Activated CD4-positive, alpha-beta T cell treated with anti-CD3 and anti-CD28 coated beads, Interleukin-2, Interleukin-6, amounts not matched to agents 100 ng/mL and 50 ng/mL, durations not matched to agents 16 hours and 8 hours (primary cell): ENCODE results near the gene SLC43A2.
"Not testable (repeated sequence)": the region's sequence is repeated elsewhere in the genome, so short reads cannot be mapped to it uniquely, and the experiment has no call there.

Experiments
- DNase-seq: peaks from one replicate; pipeline ENCODE4 v3.0.0-alpha.2; 2020

SLC43A2 gene

DNA sequence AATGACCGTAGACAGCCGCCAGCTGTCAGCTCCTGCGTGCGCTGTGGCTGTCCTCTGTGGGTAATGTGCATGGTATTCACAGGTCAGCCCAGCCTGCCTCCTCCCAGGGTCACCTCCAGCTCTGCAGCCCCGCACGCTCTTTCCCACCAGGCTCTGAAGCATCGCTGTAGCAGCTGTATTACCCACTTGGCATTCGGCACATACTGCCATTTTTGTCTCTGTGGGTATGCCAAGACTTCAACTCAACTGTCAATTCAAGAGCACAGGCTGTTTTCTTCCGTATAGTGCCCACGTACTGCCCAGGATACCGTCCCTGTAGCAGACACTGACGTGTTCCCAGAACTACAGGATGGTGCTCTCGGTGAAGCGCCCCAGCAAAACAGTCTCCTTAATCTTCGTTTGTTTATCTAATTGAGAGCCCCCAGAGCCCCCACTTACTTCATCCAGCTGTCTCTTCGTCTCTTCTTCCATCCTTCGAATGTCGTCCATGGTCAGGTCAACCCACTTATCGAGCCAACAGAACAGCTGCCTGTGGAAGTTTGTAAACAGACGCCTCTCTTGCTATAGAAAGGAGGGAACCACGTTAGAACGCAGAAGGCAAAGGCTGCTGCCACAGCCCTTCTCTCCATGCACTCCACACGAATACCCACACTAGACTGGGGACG, 94.8 kb downstream of the SLC43A2 start:
- DNase-seq, result no peak

DNA sequence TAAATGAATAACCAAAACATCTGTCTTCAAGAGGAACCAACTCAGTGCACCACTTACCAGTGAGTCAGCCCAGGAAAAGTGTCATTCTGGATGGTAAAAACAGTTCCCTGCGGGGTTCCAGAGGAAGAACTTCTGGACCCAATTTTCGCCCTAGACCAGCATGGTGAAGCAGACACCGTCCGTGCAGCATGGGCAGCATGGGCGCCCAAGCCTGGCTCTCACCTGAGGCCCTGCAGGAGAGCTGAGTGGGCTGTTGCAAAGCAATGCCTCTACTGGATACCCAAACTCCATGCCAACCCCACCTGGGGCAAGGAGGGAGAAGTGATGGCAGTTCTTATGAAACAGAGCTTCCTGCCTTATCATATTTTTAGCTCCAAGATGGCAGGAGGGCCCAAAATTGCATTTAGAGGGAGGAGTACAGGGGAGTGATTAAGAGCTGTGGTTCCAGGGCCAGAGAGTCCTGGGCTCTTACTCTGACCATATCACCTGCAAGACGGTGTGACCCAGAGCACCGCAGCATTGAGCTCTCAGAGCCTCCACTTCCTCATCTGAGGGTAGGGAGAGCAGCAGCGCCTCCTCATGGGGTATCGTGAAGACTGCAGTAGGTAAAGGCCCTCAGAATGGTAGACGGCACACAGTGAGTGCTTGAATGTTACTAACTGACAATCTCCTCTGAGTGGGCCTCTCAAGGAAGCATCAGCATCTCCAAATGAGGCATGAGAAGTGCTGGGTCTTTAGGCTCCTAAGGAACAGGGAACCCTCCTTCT, 95.6 kb downstream of the SLC43A2 start:
- peak; percentile 34 for DNase-seq

DNA sequence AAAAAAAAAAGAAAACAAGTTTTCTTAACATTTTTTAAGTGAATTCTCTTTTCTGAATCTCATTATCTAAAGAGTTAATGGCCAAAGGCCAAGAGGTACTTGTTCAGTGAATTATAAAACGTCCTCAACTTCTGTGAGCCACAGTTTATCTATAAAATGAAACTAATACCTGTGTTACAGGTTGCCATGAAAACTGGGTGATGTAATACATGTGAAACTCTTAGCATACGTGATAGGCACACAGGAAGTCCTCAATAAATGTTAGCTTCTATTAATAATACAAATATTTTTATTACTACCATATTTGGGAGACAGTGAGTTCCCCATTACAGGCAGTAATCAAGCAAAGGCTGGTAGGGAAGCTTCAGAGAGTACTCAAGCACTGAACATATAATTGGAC, 98.8 kb downstream of the SLC43A2 start:
- DNase-seq, result no peak

DNA sequence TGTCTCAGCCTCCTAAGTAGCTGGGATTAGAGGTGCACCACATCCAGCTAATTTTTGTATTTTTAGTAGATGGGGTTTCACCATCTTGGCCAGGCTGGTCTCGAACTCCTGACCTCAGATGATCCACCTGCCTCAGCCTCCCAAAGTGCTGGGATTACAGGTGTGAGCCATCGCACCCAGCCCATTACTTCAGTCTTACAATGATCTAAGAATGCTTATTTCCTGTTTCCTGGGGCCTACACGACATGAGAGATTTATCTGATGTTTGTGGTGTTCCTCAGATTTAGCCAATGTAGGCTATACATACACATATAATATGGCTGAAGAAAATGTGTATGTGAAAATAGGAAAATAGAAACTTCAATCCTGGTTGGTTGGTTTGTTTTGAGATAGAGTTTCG, 101.8 kb downstream of the SLC43A2 start:
- not testable (repeated sequence) for DNase-seq

DNA sequence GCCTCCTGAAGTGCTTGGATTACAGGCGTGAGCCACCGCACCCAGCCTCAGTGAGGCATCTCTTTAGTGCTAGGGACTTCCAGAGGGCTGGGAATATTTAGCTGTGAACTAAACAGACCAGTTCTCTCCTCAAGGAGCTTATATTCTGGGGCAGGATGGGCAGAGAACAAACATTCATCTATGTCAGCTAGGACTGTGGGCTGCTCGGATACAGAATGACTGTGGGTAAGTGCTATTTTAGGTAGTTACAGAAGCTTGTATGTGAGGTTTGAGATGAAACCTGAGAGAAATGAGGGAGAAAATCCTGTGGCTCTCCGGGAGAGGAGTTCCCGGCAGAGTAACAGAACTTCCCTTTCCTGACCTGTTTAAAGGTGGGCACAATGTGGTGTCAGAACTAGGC, 106.0 kb downstream of the SLC43A2 start:
- no peak for DNase-seq

DNA sequence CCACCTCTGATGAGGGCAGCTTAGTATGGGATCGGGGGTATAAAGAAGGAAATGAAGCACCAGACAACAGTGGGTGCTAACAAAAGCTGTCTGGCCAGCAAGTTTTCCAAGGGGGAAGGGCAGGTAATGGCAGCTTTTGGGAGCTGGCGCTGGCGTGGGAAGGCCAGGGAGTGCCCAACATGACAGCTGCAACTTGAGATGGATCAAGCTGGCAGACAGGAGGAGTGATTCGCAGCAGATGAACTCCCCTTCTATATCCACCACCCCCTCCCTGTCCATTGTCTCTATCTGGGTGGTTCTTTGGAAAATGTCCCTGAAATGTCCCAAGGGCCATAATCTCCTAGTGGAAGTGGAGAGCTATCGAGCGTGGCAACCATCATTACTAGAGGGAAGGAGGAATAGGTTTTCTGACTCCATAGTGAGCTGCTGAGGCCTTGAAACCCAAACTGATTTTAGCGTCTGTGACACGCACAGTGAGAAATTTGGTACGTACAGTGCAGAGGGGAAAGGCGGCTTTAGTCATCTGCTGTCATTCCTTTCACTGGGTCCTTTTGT, 107.5 kb downstream of the SLC43A2 start:
- no peak for DNase-seq

DNA sequence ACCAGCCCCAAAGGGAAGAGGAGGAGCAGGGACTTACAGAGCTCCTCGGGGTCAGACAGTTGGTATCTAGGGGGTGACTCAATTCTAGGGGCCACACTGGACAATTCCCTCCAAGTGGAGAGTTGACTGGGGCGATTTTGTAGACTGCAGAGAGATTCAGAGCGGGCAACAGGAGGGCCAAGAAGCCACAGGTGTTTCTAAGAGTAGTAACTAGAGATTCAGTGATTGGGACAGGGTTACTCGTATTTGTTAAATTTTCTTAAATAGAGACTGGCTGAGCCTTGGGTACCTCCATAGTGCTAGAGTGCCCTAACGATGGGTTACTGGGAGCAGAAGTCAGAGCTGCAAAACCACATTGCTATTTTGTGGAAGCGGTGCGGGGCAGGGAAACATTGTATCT, 109.0 kb downstream of the SLC43A2 start:
- DNase-seq, result no peak
